Fibroblast of mammary gland (primary cell): ENCODE data around the gene STARD10.
A peak's percentile ranks its signal among the peaks of the same experiment; 100 is the strongest.

Experiments used
- DNase-seq: peaks from one replicate; pipeline ENCODE4 v3.0.0-alpha.2; 2010; ENCODE audit warnings: low read depth
- H3K4me3 ChIP-seq: 2 replicates; pipeline ENCODE4 v1.5.1; 2011; ENCODE audit warnings: low read depth, mild to moderate bottlenecking, low read length, moderate library complexity; ENCODE audit not compliant: control insufficient read depth
- TF ChIP-seq, protein P1 (sequence below): conservative IDR thresholded peaks from 2 replicates; pipeline ENCODE4 v1.5.1; 2011; ENCODE audit warnings: low read depth, low read length, inconsistent platforms; ENCODE audit not compliant: control insufficient read depth, insufficient read depth

The STARD10 gene

GRCh38 chr11:72759468-72759985, 34.3 kb downstream of the STARD10 start:
- no peak for DNase-seq
- no peak overlapping the region for H3K4me3 ChIP-seq
- TF ChIP-seq, protein P1, sequence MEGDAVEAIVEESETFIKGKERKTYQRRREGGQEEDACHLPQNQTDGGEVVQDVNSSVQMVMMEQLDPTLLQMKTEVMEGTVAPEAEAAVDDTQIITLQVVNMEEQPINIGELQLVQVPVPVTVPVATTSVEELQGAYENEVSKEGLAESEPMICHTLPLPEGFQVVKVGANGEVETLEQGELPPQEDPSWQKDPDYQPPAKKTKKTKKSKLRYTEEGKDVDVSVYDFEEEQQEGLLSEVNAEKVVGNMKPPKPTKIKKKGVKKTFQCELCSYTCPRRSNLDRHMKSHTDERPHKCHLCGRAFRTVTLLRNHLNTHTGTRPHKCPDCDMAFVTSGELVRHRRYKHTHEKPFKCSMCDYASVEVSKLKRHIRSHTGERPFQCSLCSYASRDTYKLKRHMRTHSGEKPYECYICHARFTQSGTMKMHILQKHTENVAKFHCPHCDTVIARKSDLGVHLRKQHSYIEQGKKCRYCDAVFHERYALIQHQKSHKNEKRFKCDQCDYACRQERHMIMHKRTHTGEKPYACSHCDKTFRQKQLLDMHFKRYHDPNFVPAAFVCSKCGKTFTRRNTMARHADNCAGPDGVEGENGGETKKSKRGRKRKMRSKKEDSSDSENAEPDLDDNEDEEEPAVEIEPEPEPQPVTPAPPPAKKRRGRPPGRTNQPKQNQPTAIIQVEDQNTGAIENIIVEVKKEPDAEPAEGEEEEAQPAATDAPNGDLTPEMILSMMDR, result no peak

DNA sequence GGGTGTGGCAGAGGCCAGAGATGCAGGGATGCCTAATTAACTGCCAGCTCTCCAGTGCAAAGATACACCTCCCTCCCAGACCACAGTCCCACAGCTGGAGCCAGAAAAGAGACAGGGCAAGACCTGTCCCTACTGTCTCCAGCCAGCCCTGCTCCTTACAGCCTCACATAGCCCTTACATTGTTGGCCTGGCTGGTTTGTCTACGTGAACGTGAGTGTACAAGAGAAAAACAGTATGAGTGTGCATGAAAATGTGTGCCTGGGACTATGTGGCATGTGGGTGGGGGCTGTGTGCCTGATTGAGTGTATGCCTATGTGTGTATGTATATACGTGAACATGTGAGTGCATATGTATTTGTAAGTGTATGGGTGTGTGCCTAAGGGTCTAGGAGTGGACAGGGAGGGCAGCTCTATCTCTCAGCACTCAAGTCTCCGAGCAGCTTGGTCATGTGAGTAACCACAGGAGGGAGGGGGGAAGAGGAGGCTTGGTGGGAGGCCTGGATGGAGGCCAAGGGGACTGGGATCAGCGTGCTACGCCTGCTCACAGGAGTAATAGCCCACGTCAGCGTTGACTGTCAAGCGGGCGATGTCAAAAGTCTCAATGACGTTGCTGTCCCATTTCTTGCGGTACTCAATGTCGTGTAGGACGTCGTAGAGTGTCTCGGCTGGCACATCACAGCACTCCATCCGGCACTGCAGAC, 35.0 kb downstream of the STARD10 start:
- H3K4me3 ChIP-seq, result no peak overlapping the region
- TF ChIP-seq, protein P1, result no peak
- peak; percentile 90 for DNase-seq

DNA sequence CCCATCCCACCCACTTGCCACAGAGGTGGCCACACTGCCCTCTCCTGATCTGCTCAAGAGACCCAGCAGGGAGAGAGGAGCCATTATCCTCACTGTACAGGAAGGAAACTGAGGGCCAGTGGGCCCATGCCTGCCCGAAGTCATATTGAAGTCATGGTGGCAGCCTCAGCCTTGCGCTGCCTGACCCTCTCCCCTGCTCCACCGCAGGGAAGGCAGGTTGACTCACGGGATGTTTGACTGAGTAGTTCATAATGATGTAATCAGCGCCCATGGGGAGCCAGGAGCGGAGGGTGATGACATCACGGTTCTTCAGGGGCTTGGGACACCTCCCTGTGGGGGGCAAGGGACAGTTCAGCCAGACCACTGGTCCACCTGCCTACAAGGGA, 35.5 kb downstream of the STARD10 start:
- TF ChIP-seq, protein P1, result no peak
- peak; percentile 78 for DNase-seq

DNA sequence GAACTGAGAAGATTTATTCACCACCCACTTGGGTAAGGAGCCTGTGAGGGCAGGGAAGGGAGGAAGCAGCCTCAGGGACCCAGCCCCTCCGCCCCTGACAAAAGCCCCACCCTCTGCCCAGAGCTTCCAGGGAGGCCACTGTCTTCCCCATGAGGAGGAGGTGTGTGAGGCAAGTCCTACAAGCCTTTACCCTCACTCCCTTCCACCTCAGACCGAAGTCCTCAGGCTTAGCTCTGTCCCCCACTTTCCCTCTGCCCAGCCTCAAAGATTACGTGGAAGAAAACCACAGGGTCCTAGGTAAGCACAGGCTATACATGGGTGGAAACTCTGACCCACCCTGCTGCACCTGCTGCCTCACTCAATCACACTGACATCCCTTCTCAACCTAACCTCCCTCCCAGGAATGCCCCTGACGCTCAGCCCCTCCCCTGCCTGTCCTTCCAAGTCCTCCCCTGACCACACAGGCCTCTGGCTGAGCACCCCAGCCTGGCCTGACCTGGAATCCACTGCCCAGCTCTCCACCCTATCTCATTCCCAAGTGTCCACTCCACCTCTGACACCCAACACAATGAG, 38.0 kb downstream of the STARD10 start:
- TF ChIP-seq, protein P1, result no peak
- no peak for DNase-seq
- no peak overlapping the region for H3K4me3 ChIP-seq

More for the DNA sequence above, 35.5 kb downstream of the STARD10 start:
- no peak overlapping the region for H3K4me3 ChIP-seq

- no peak overlapping the region for H3K4me3 ChIP-seq
- DNase-seq, result no peak
- TF ChIP-seq, protein P1, result no peak
Observed at GRCh38 chr11:72754544-72755155, 39.2 kb downstream of the STARD10 start.

- no peak for DNase-seq
- H3K4me3 ChIP-seq, result no peak overlapping the region
- TF ChIP-seq, protein P1, result no peak
Observed at GRCh38 chr11:72754149-72754543, 39.7 kb downstream of the STARD10 start.
